ENCODE data around the gene NECAB2.
A peak's percentile ranks its signal among the peaks of the same experiment; 100 is the strongest.

NECAB2 gene

GRCh38 chr16:83994703-83995102 is 26.7 kb downstream of the NECAB2 start:
- DNase-seq: no peak

GRCh38 chr16:83995754-83996153 is 27.7 kb downstream of the NECAB2 start:
- no peak for DNase-seq

GRCh38 chr16:83996481-83997252 is 28.6 kb downstream of the NECAB2 start:
- no peak for DNase-seq

- DNase-seq: no peak
Observed at GRCh38 chr16:83998091-83998490, 30.0 kb downstream of the NECAB2 start.

- no peak for DNase-seq
Observed at GRCh38 chr16:84000989-84001642, 33.1 kb downstream of the NECAB2 start.

- no peak for DNase-seq
Observed at GRCh38 chr16:84001726-84002125, 33.7 kb downstream of the NECAB2 start.

- DNase-seq: no peak
Observed at GRCh38 chr16:84003038-84003437, 35.0 kb downstream of the NECAB2 start.

- DNase-seq: no peak
Observed at GRCh38 chr16:84004442-84004841, 36.4 kb downstream of the NECAB2 start.

GRCh38 chr16:84005391-84005790 is 37.3 kb downstream of the NECAB2 start:
- no peak for DNase-seq

- no peak for DNase-seq
Observed at GRCh38 chr16:84007520-84007919, 39.5 kb downstream of the NECAB2 start.

- DNase-seq: no peak
Observed at GRCh38 chr16:84007965-84008364, 39.9 kb downstream of the NECAB2 start.

- DNase-seq: no peak
Observed at GRCh38 chr16:84009282-84009681, 41.2 kb downstream of the NECAB2 start.

- DNase-seq: peak; percentile 33
Observed at GRCh38 chr16:84013787-84014569, 45.9 kb downstream of the NECAB2 start.

GRCh38 chr16:84014570-84015327 is 46.7 kb downstream of the NECAB2 start:
- DNase-seq: no peak

GRCh38 chr16:84015399-84015798 is 47.4 kb downstream of the NECAB2 start:
- no peak for DNase-seq

- DNase-seq: no peak
Observed at GRCh38 chr16:84016477-84016876, 48.4 kb downstream of the NECAB2 start.

- DNase-seq: no peak
Observed at GRCh38 chr16:84018710-84019109, 50.7 kb downstream of the NECAB2 start.

- no peak for DNase-seq
Observed at GRCh38 chr16:84020353-84020752, 52.3 kb downstream of the NECAB2 start.

GRCh38 chr16:84021488-84021887 is 53.4 kb downstream of the NECAB2 start:
- no peak for DNase-seq

GRCh38 chr16:84022644-84023043 is 54.6 kb downstream of the NECAB2 start:
- DNase-seq: no peak

- no peak for DNase-seq
Observed at GRCh38 chr16:84024854-84025253, 56.8 kb downstream of the NECAB2 start.

GRCh38 chr16:84026606-84027005 is 58.6 kb downstream of the NECAB2 start:
- no peak for DNase-seq

- DNase-seq: no peak
Observed at GRCh38 chr16:84027625-84028024, 59.6 kb downstream of the NECAB2 start.

Measured in CD4-positive, alpha-beta T cell treated with Interleukin-6 for 4 hours (primary cell).